ENCODE data around the gene NPC1L1. TPM values are rescaled to one million over a fixed set of nuclear protein-coding genes. Genes with fewer than 3 reads are reported as not detected.

The NPC1L1 gene
- total and polyA plus RNA-seq, 2 donors (not counting 1 experiment from before 2014, with no cell fraction given) = 0.07 TPM; not detected in 1

GRCh38 chr7:44587843-44588711 lies 46.9 kb upstream of the NPC1L1 start:
- Histone ChIP-seq H3K36me3 (replicated peaks in 1 of 2; ENCODE audit: control extremely low read depth in 1 of 2, control insufficient read depth in 1 of 2, extremely low read depth in 1 of 2, insufficient read depth in 2 of 2, low read length in 1 of 2) (no peaks in the 10 kb centered on the region), H3K27ac (ENCODE audit: low read length in 2 of 2) (no peak overlapping the region), H3K9ac (ENCODE audit: low read length) (no peak overlapping the region), H3K27me3 (replicated peaks in 1 of 4; ENCODE audit: control extremely low read depth in 1 of 4, control insufficient read depth in 3 of 4, insufficient read depth in 4 of 4, low read length in 3 of 4) (peaks cover 0 to 2% (median 0%) of the 10 kb centered on the region in 4 experiments), H2AFZ (ENCODE audit: insufficient read depth, low read depth, low read length, poor library complexity, severe bottlenecking) (no peak overlapping the region), H3K4me1 (ENCODE audit: control insufficient read depth in 2 of 2, insufficient read depth in 2 of 2, low read length in 2 of 2) (peaks cover 1 to 3% of the 10 kb centered on the region in 2 donors), H3K79me2 (ENCODE audit: control insufficient read depth, insufficient read depth, low read length) (peaks cover under 1% of the 10 kb centered on the region), H3K4me3 (ENCODE audit: control extremely low read depth in 1 of 5, extremely low read depth in 1 of 5, insufficient read depth in 1 of 5, low read depth in 2 of 5, low read length in 4 of 5) (no peak overlapping the region), H3K9me3 (ENCODE audit: control extremely low read depth in 1 of 3, control insufficient read depth in 2 of 3, insufficient read depth in 1 of 3, low read length in 2 of 3) (no peaks in the 10 kb centered on the region), H3K4me2 (replicated peaks; ENCODE audit: low read depth, low read length, poor library complexity, severe bottlenecking) (no peak overlapping the region), H4K20me1 (ENCODE audit: control insufficient read depth, insufficient read depth, low read length, poor library complexity, severe bottlenecking) (no peaks in the 10 kb centered on the region)
- DNase-seq (peak; percentile 78), ATAC-seq (ENCODE audit: low read depth) (peak; percentile 83)
- Mint-ChIP-seq H3K4me3 (no peak overlapping the region), H3K27me3 (peaks cover 1% of the 10 kb centered on the region), H3K27ac (no peak overlapping the region), H3K4me1 (peaks cover 5% of the 10 kb centered on the region), H3K9me3 (ENCODE audit: insufficient read depth) (no peaks in the 10 kb centered on the region)
- intact Hi-C loops (cut with micrococcal nuclease) = loop anchor here (1.0 to 2.0 kb wide), 4 partner anchors 163 to 334 kb away; no protein-coding TSS in a partner anchor
- no peak for TF ChIP-seq EZH2 (IDR thresholded peaks at IDR 0.05; ENCODE audit: borderline replicate concordance, insufficient read depth, low read depth, low read length, poor library complexity, severe bottlenecking)
- peak; percentile 86 for TF ChIP-seq CTCF (IDR thresholded peaks at IDR 0.05)
- WGBS (ENCODE audit: insufficient coverage) = 20% methylated on average over 1 of the region's 6 CpGs
- POLR2A ChIA-PET = interaction anchor here (0.6 to 2.3 kb wide), 5 partner anchors 232 to 548 kb away, joined by 3 to 10 read pairs (median 5); partner anchors contain the start of gene H2AZ2
- CTCF ChIA-PET = interaction anchor here (0.6 to 5.3 kb wide), 15 partner anchors 51 to 548 kb away, joined by 3 to 42 read pairs (median 5); partner anchors contain the start of gene H2AZ2

Data from B cell (primary cell).